GM19397 (cell line): ENCODE data around the gene PDZD2.
A peak's percentile ranks its signal among the peaks of the same experiment; 100 is the strongest.

Experiments
- ATAC-seq: cut with Tn5 transposase; IDR thresholded peaks from one replicate; pipeline ENCODE4 v1.9.1; 2021; ENCODE audit warnings: mild to moderate bottlenecking, moderate library complexity; ENCODE audit not compliant: unreplicated experiment

The PDZD2 gene

GRCh38 chr5:31637851-31638250 lies 1.1 kb upstream of the PDZD2 start:
- no peak for ATAC-seq

- ATAC-seq, result peak; percentile 15
Measured at GRCh38 chr5:31638345-31638744, 586 bp upstream of the PDZD2 start.

DNA sequence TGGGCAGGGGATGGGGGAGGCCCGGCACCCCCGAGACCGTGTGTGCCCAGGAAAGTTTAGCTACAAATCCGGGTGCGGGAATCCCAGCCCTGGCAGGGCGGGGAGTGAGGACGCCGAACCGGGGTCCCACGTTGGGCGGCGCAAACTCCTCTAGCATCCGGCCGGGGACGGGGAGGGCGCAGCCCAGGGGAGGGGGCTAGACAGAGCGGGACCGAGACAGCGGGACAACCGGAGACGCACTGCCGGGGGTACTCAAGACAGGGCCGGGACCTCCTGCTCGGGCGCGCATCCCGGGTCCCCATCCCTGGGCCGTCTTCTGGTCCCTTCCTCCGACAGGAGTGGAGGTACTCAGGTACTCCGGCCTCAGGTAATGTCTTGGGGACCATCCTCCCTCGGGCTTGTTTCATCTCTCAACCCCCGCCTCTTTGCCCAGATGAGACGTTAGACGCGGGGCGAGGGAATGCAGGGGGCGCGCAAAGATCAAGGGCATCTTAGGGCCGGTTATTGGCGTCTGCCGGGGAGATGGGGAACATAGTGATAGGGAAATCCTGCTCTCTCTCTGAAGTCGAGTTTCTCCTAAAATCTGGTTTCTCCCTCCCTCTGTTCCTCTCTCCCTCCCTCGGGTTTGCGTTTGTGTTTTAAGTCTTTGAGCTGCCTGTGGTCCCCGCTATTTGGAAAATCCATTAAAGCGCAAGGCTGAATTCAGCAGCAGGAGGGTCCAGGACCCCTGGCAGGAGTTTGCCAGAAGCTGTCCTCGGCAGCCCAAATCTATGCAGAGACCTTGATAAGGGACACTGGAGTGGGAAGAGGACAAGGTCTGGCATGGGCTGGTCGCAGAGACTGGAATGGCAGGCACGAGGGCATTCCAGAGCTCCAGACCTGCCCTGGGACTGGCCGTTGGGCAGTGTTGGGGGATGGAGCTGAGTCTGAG lies 815 bp downstream of the PDZD2 start:
- peak; percentile 4 for ATAC-seq

GRCh38 chr5:31640573-31640972 lies 1.6 kb downstream of the PDZD2 start:
- ATAC-seq, result no peak

GRCh38 chr5:31641059-31641458 lies 2.1 kb downstream of the PDZD2 start:
- no peak for ATAC-seq

DNA sequence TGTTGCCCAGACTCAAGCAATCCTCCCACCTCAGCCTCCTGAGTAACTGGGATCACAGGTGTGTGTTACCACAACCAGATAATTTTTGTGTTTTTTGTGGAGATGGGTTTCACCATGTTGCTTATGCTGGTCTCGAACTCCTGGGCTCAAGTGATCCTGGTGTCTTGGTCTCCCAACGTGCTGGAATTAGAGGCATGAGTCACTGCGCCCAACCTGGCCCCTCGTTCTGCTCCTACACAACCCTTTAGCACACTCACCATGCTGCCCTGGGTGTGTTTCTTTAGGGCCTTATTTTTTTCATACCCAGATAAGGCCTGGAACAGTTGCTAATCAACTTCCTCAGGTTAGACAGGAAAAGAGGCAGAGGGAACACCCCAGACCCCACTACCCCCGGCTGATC lies 2.6 kb downstream of the PDZD2 start:
- ATAC-seq, result no peak

DNA sequence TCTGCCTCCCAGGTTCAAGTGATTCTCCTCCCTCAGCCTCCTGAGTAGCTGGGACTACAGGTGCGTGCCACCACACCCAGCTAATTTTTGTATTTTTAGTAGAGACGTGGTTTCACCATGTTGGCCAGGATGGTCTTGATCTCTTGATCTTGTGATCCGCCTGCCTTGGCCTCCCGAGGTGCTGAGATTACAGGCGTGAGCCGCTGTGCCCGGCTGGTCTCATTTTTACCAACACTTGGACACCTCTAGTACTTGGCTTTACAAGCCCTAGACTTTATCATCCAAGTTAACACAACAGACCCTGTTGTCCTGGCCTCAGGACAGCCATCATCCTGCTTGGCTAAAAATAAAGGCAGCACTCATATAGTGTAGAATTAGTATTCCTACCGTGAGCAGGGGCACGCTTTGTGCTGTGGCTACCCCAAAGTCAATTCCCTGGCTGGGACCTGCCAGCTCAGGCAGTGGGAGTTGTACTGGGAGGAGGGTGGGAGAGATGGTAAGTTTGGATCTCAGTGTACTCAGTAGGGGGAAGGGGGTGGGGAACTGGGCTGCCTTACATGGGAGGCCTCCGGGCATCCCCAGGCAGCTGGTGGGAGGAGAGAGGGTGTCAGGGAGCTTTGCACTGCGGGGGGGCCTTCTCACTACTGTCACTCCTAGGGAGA lies 6.6 kb downstream of the PDZD2 start:
- no peak for ATAC-seq

GRCh38 chr5:31648326-31648725 lies 9.4 kb downstream of the PDZD2 start:
- no peak for ATAC-seq

DNA sequence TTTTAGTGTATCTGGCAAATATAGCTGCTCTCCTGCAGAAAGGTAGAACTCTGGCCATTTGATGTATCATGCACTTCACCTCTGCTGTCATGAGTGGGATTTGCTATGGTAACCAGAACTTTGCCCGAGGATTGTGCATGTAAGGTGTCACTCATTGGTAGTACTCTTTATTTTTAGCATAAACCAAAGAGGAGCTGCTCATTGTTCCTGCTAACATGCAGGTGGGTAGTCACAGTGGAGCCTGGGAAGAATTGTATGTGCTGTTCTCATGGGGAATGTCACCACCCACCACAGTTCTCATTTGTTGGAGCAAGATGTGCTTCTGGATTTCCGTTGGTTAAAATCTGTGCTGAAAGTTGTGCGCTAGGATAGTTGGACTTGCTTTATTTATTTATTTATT lies 12.3 kb downstream of the PDZD2 start:
- no peak for ATAC-seq

- ATAC-seq, result no peak
Measured at GRCh38 chr5:31655491-31655890, 16.6 kb downstream of the PDZD2 start.

DNA sequence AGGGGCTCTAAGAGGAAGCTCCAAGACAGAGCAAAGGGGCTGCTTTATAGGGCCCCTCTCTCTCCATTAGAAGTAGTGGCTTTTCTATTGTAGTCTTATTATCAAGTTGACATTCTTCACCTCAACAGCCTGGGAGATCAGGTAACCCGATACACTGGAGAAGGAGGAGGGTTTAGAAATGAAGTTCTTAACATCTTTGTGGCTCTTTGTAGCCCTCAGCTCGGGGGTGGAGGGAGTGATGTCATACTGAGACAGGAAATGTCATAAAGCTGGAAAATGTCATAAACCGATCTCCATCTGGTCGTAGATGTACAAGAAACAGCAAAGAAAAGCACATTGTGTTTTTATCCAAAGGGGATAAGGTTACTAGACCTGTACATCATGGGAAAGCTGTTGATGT lies 17.9 kb downstream of the PDZD2 start:
- no peak for ATAC-seq

DNA sequence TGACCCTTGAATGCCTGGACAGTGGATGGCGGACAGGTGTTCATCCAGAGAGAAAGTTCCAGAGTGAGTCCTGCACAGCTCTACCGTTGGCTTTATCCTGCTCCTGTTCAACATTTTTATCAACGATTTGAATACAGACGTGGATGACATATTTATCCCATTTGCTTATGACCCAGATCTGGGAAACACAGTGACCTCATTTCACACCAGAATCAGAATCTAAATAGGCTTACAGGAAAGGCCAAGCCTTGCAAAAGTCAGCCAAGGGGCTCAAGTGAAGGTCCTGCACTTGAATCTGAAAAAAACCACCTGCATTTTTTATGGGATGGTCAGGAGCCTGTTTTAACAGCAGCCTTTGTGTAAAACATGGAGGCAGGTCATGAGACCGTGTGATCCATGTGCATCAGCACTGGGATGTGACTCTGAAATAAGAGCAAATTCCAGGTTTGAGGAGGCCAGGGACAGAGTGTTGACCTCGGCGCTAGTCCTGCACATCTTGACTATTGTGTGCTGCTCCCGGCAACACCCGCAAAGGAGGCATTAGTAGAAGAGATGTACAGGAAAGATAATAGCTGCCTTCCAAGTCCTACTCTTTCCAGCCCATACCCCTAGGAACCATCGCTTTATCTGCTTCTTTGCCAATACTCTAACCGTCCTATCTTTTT lies 18.5 kb downstream of the PDZD2 start:
- ATAC-seq, result no peak

DNA sequence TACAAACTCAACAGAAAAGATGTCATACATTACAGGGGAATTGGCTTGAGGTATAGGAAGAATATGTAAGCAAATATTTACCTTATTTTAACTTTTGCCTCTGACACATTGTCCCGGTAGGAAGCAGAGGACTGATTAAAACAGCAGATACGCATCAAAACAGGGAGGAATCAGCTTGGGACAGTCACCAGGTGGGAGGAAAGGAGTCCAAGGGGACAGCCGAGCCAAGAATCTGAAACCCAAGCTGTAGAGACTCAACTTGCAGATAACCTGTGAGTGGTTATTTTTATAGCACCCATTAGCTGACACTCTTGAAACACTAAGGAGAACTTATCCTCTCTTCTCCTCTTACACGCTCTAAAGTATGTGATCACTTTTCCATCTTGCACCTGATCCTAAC lies 22.3 kb downstream of the PDZD2 start:
- no peak for ATAC-seq

- no peak for ATAC-seq
Measured at GRCh38 chr5:31663519-31663918, 24.6 kb downstream of the PDZD2 start.

DNA sequence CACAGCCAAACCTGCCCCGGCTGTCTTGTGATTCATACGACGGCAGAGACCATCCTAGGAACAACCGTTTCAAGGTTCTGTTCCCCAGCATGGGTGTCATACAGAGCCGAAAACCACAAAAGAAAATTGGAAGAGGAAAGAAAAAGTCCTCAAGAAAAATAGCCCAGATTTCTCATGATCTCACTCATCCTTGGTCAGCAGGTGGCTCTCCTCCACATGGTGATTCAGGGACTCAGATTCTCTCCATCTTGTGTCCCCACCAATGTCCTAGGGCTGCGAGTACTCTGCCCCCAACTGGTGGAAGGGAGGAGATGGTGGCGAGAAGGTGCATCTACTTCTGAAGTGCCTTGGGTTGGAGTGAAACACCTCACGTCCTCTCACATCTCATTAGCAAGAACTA lies 25.6 kb downstream of the PDZD2 start:
- ATAC-seq, result no peak

- no peak for ATAC-seq
Measured at GRCh38 chr5:31671339-31671741, 32.4 kb downstream of the PDZD2 start.

DNA sequence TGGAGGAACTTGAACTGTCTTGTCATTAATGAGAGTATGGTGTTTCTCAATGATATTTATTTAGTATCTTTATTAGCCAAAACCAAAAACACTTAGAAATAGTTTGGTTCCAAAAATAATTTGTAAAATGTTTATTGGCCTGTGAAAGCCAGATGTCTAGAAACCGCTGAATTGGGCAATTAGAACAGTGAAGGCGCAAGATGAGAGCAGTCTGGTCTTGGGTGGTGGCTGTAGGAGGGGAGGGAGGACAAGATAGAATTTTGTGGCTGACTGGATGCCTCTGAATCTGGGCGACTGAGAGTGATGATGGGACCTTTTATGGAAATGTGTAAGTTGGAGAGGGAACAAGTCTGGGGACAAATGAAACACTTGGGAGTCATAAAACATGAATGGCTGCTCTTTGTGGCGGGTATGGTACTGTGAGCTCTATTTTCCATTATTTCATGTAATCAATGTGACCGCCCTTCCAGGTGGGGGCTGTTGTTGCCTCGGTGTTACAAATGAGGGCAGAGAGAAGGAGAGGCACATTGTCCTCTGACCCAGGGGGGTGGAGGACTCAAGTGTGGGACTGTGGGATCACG lies 35.5 kb downstream of the PDZD2 start:
- no peak for ATAC-seq

DNA sequence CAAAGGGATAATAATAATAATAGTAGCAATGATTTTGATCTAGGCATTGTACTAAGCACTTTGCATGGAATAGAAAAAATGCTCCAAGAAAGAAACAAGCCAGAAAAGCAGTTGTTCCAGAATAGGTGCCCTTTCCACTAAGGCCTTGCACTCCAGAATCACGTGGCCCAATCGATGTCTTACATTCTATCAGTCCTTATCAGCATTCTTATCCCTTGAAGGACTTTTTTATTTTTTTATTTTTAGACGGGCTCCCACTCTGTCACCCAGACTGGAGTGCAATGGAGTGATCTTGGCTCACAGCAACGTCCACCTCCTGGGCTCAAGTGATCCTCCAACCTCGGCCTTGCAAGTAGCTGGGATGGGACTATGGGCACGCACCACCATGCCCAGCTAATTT lies 36.5 kb downstream of the PDZD2 start:
- ATAC-seq, result no peak

DNA sequence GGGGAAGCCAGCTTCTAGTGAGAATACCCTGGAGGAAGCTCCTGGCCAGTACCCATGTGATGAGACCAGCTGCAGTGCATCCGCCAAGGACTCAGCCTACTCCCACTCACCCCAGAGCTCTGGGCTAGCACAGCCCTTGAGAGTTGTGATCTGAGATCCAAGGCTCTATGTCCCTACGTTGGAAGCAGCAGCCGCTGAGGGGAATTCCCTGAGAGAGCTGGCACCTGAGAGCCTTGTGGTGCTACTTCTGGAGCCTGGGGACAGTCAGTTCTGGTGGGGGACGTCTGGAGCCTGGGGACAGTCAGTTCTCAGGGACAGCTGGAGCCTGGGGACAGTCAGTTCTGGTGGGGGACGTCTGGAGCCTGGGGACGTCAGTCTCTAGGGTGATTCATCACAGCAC lies 39.2 kb downstream of the PDZD2 start:
- no peak for ATAC-seq

GRCh38 chr5:31680528-31680927 lies 41.6 kb downstream of the PDZD2 start:
- no peak for ATAC-seq

DNA sequence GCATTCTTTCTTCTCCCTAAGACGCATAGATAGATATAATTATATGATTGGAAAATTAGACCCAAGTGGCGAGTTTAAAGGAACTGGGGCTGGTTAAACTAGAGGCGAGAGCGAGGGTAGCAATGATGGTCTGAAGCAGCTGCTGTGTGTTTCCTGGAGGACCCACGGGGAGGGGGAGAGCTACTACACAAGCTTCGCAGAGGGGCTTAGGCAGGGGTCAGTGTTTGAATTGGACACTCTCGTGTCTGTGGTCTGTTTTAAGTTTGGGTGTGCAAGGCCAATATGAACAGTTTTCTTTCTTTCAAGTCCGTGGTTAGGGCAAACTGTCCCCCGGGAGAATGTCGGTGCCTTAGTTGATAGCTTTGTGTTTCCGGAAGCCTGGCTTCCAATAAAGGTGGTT lies 43.1 kb downstream of the PDZD2 start:
- ATAC-seq, result no peak
